Measurements from ENCODE around the gene IL32. TPM values are rescaled to one million over a fixed set of nuclear protein-coding genes. Genes with fewer than 3 reads are reported as not detected.

The IL32 gene
- polyA plus RNA-seq, 3 donors, result 0.53 to 8.0 (median 5.6) TPM

- Histone ChIP-seq H3K9me3 (replicated peaks in 1 of 2; ENCODE audit: control insufficient read depth in 1 of 2, insufficient read depth in 1 of 2, low read length in 2 of 2) (peaks cover 0 to 6% of the 10 kb centered on the region in 2 donors), H3K9ac (ENCODE audit: insufficient read depth, low read length, poor library complexity, severe bottlenecking) (no peak overlapping the region), H4K20me1 (ENCODE audit: insufficient read depth, low read length) (peaks cover 77% of the 10 kb centered on the region), H2AFZ (ENCODE audit: insufficient read depth, low read depth, low read length, poor library complexity, severe bottlenecking) (no peak overlapping the region), H3K36me3 (replicated peaks in 1 of 2; ENCODE audit: control insufficient read depth in 1 of 2, insufficient read depth in 2 of 2, low read length in 2 of 2) (peaks cover 19 to 21% of the 10 kb centered on the region in 2 donors), H3K4me2 (replicated peaks; ENCODE audit: extremely low read depth, low read length, poor library complexity, severe bottlenecking) (no peak overlapping the region), H3K79me2 (ENCODE audit: insufficient read depth, low read length) (no peaks in the 10 kb centered on the region), H3K4me3 (replicated peaks in 1 of 3; ENCODE audit: low read depth in 2 of 3, low read length in 3 of 3) (no peak overlapping the region), H3K27ac (ENCODE audit: low read depth in 1 of 2, low read length in 2 of 2) (no peak overlapping the region), H3K27me3 (ENCODE audit: control insufficient read depth in 2 of 2, insufficient read depth in 2 of 2, low read length in 2 of 2) (peaks cover 14 to 19% of the 10 kb centered on the region in 2 donors), H3K4me1 (ENCODE audit: control insufficient read depth in 1 of 2, insufficient read depth in 2 of 2, low read length in 2 of 2) (peaks cover 62 to 69% of the 10 kb centered on the region in 2 donors)
- Mint-ChIP-seq H3K27me3 (ENCODE audit: low read depth in 3 of 3) (peaks cover 19 to 25% (median 22%) of the 10 kb centered on the region in 3 donors), H3K4me3 (peak overlapping the region; percentile 11 to 16), H3K36me3 (peaks cover 26 to 27% of the 10 kb centered on the region in 2 donors), H3K27ac (no peak overlapping the region), H3K4me1 (peaks cover 62% of the 10 kb centered on the region), H3K9me3 (peaks cover 0 to 18% (median 6%) of the 10 kb centered on the region in 7 donors)
- DNase-seq, result no peak
- WGBS (ENCODE audit: insufficient coverage), result 97% methylated on average over 14 of the region's 18 CpGs
- TF ChIP-seq CTCF (IDR thresholded peaks at IDR 0.05), result no peak
- intact Hi-C loops (cut with micrococcal nuclease), result loop anchor here in 1 of 2 donors (10.0 kb wide), 1 partner anchor 99 kb away; no protein-coding TSS in a partner anchor
Observed at GRCh38 chr16:3025032-3026002, 40.1 kb upstream of the IL32 start.

GRCh38 chr16:3026003-3026378, 39.4 kb upstream of the IL32 start:
- H3K4me3 ChIP-seq (replicated peaks in 1 of 3; ENCODE audit: low read depth in 2 of 3, low read length in 3 of 3), result no peak overlapping the region
- peaks cover 0 to 12% of the 10 kb centered on the region in 2 donors for H3K9me3 ChIP-seq (replicated peaks in 1 of 2; ENCODE audit: control insufficient read depth in 1 of 2, insufficient read depth in 1 of 2, low read length in 2 of 2)
- H3K36me3 ChIP-seq (replicated peaks in 1 of 2; ENCODE audit: control insufficient read depth in 1 of 2, insufficient read depth in 2 of 2, low read length in 2 of 2), result peaks cover 19 to 21% of the 10 kb centered on the region in 2 donors
- peaks cover 55 to 63% of the 10 kb centered on the region in 2 donors for H3K4me1 ChIP-seq (ENCODE audit: control insufficient read depth in 1 of 2, insufficient read depth in 2 of 2, low read length in 2 of 2)
- no peak overlapping the region for H3K27ac Mint-ChIP-seq
- peaks cover 60% of the 10 kb centered on the region for H3K4me1 Mint-ChIP-seq
- DNase-seq, result no peak
- peaks cover 25 to 32% (median 28%) of the 10 kb centered on the region in 3 donors for H3K27me3 Mint-ChIP-seq (ENCODE audit: low read depth in 3 of 3)
- H2AFZ ChIP-seq (ENCODE audit: insufficient read depth, low read depth, low read length, poor library complexity, severe bottlenecking), result no peak overlapping the region
- WGBS (ENCODE audit: insufficient coverage), result 97% methylated on average over 5 of the region's 8 CpGs
- no peak overlapping the region for H3K27ac ChIP-seq (ENCODE audit: low read depth in 1 of 2, low read length in 2 of 2)
- H3K79me2 ChIP-seq (ENCODE audit: insufficient read depth, low read length), result no peaks in the 10 kb centered on the region
- no peak overlapping the region for H3K4me3 Mint-ChIP-seq
- H3K9ac ChIP-seq (ENCODE audit: insufficient read depth, low read length, poor library complexity, severe bottlenecking), result no peak overlapping the region
- H4K20me1 ChIP-seq (ENCODE audit: insufficient read depth, low read length), result peaks cover 71% of the 10 kb centered on the region
- intact Hi-C loops (cut with micrococcal nuclease), result loop anchor here in 1 of 2 donors (10.0 kb wide), 1 partner anchor 99 kb away; no protein-coding TSS in a partner anchor
- no peak overlapping the region for H3K4me2 ChIP-seq (replicated peaks; ENCODE audit: extremely low read depth, low read length, poor library complexity, severe bottlenecking)
- H3K9me3 Mint-ChIP-seq, result peaks cover 0 to 23% (median 6%) of the 10 kb centered on the region in 7 donors
- peaks cover 15 to 26% of the 10 kb centered on the region in 2 donors for H3K27me3 ChIP-seq (ENCODE audit: control insufficient read depth in 2 of 2, insufficient read depth in 2 of 2, low read length in 2 of 2)
- TF ChIP-seq CTCF (IDR thresholded peaks at IDR 0.05), result no peak
- peaks cover 26 to 27% of the 10 kb centered on the region in 2 donors for H3K36me3 Mint-ChIP-seq
